ENCODE results near the gene ZNRD2.
"Not testable (repeated sequence)": the region's sequence is repeated elsewhere in the genome, so short reads cannot be mapped to it uniquely, and the experiment has no call there.

Gene ZNRD2

GRCh38 chr11:65555693-65556231 is 14.5 kb upstream of the ZNRD2 start:
- ATAC-seq (peak; percentile 15), DNase-seq (peak; percentile 57)

- no peak for ATAC-seq
- DNase-seq, result no peak
Measured at GRCh38 chr11:65556470-65557279, 13.6 kb upstream of the ZNRD2 start.

GRCh38 chr11:65557280-65558001 is 12.8 kb upstream of the ZNRD2 start:
- no peak for ATAC-seq
- no peak for DNase-seq

- ATAC-seq (peak; percentile 30), DNase-seq (peak; percentile 65)
Measured at GRCh38 chr11:65558002-65558929, 12.0 kb upstream of the ZNRD2 start, which contains the start of gene LTBP3. Gene LTBP3, minus strand, starts transcription at chr11:65558359. Its CDS starts 400 bp downstream, at chr11:65557959.

- DNase-seq (no peak), ATAC-seq (no peak)
Measured at GRCh38 chr11:65558930-65559509, 11.3 kb upstream of the ZNRD2 start.

GRCh38 chr11:65559535-65559934 is 10.7 kb upstream of the ZNRD2 start:
- DNase-seq (no peak), ATAC-seq (peak; percentile 77)

- ATAC-seq, result peak; percentile 5
Measured at GRCh38 chr11:65559951-65560537, 10.2 kb upstream of the ZNRD2 start.

GRCh38 chr11:65560555-65561418 is 9.5 kb upstream of the ZNRD2 start:
- ATAC-seq (no peak), DNase-seq (no peak)

More at GRCh38 chr11:65559951-65560537, 10.2 kb upstream of the ZNRD2 start:
- no peak for DNase-seq

- DNase-seq (no peak), ATAC-seq (no peak)
Measured at GRCh38 chr11:65562020-65562419, 8.3 kb upstream of the ZNRD2 start.

- peak; percentile 26 for DNase-seq
- no peak for ATAC-seq
Measured at GRCh38 chr11:65562788-65563187, 7.5 kb upstream of the ZNRD2 start.

GRCh38 chr11:65563601-65564000 is 6.7 kb upstream of the ZNRD2 start:
- no peak for DNase-seq
- ATAC-seq, result no peak

- ATAC-seq, DNase-seq: not testable (repeated sequence)
Measured at GRCh38 chr11:65564879-65565559, 5.3 kb upstream of the ZNRD2 start.

GRCh38 chr11:65565624-65566453 is 4.4 kb upstream of the ZNRD2 start:
- DNase-seq, result no peak
- peak; percentile 5 for ATAC-seq

GRCh38 chr11:65569164-65569972 is 909 bp upstream of the ZNRD2 start:
- DNase-seq (no peak), ATAC-seq (peak; percentile 8)

GRCh38 chr11:65571420-65571819 is 1.1 kb downstream of the ZNRD2 start:
- ATAC-seq (no peak), DNase-seq (no peak)

GRCh38 chr11:65571940-65572339 is 1.7 kb downstream of the ZNRD2 start:
- ATAC-seq, result no peak
- DNase-seq, result no peak

- ATAC-seq (no peak), DNase-seq (peak; percentile 92)
Measured at GRCh38 chr11:65572356-65573051, 2.2 kb downstream of the ZNRD2 start, which contains the start of gene FAM89B. Gene FAM89B, plus strand, starts transcription at chr11:65572538. Its CDS starts 132 bp downstream, at chr11:65572670.

All from stimulated activated naive CD8-positive, alpha-beta T cell treated with anti-CD3 and anti-CD28 coated beads, Interleukin-15, Interleukin-2, amounts not matched to agents 100 U/mL and 50 U/mL, for 24 hours (primary cell).